ENCODE measurements around the gene RIT2. TPM values are rescaled to one million over a fixed set of nuclear protein-coding genes. Genes with fewer than 3 reads are reported as not detected.

Gene RIT2
- polyA plus RNA-seq, 2 of the 4 experiments (the other 2 are of a cell fraction): not detected

DNA sequence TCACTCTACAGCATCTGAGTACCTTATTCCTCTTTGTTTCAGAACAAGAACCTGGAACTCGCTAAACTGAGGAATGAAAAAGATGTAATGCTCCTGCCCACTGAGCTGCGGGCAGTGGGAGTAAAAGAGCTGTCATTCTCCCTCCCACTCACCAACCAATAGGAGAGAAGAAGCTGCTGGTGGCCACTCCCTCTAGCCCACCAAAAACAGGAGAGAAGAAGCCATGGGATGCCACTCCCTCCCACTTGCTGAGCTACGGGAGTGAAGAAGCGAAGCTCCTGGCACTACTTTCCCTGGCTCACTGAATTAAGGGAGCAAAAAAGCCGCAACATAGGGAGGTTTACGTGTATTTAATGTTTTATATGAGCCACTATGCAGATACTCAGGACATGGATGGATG, 53.7 kb downstream of the RIT2 start:
- H3K4me3 ChIP-seq: no peak overlapping the region
- H3K4me1 ChIP-seq: no peaks in the 10 kb centered on the region
- ATAC-seq: no peak
- no peaks in the 10 kb centered on the region for H3K9me3 ChIP-seq
- CTCF ChIA-PET: no interaction called here
- WGBS (ENCODE audit: missing lambda C conversion rate): 0% methylated on average over 6 of the region's 6 CpGs
- POLR2A ChIA-PET: no interaction called here
- TF ChIP-seq, protein P1, sequence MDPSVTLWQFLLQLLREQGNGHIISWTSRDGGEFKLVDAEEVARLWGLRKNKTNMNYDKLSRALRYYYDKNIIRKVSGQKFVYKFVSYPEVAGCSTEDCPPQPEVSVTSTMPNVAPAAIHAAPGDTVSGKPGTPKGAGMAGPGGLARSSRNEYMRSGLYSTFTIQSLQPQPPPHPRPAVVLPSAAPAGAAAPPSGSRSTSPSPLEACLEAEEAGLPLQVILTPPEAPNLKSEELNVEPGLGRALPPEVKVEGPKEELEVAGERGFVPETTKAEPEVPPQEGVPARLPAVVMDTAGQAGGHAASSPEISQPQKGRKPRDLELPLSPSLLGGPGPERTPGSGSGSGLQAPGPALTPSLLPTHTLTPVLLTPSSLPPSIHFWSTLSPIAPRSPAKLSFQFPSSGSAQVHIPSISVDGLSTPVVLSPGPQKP (IDR thresholded peaks at IDR 0.05; ENCODE audit: low read depth, low read length): no peak
- TF ChIP-seq JUN (IDR thresholded peaks at IDR 0.05) (no peak), RFX5 (IDR thresholded peaks at IDR 0.05) (no peak), FOSL2 (IDR thresholded peaks at IDR 0.05) (no peak), FOSL2 (CRISPR knock-in tag; IDR thresholded peaks at IDR 0.05) (no peak), MYC (IDR thresholded peaks at IDR 0.05; ENCODE audit: borderline replicate concordance, low read length) (no peak), RAD21 (conservative IDR thresholded peaks at IDR 0.05 in 1 of 2, IDR thresholded peaks at IDR 0.05 in 1 of 2) (no peak), EHMT2 (IDR thresholded peaks at IDR 0.05; ENCODE audit: low read depth) (no peak), CEBPB (IDR thresholded peaks at IDR 0.05) (no peak), MAZ (IDR thresholded peaks at IDR 0.05; ENCODE audit: borderline replicate concordance, low read depth, low read length) (no peak), TFCP2L1 (CRISPR knock-in tag; IDR thresholded peaks at IDR 0.05) (no peak), KDM5A (IDR thresholded peaks at IDR 0.05) (no peak), RARB (CRISPR knock-in tag; IDR thresholded peaks at IDR 0.05) (no peak), ESRRA (IDR thresholded peaks at IDR 0.05; ENCODE audit: borderline replicate concordance, low read length) (no peak), SMC3 (IDR thresholded peaks at IDR 0.05) (no peak), HOXB13 (CRISPR knock-in tag; IDR thresholded peaks at IDR 0.05; ENCODE audit: low read depth) (no peak), BHLHE40 (IDR thresholded peaks at IDR 0.05; ENCODE audit: low read depth, low read length) (no peak)
- TF ChIP-seq, protein P2, sequence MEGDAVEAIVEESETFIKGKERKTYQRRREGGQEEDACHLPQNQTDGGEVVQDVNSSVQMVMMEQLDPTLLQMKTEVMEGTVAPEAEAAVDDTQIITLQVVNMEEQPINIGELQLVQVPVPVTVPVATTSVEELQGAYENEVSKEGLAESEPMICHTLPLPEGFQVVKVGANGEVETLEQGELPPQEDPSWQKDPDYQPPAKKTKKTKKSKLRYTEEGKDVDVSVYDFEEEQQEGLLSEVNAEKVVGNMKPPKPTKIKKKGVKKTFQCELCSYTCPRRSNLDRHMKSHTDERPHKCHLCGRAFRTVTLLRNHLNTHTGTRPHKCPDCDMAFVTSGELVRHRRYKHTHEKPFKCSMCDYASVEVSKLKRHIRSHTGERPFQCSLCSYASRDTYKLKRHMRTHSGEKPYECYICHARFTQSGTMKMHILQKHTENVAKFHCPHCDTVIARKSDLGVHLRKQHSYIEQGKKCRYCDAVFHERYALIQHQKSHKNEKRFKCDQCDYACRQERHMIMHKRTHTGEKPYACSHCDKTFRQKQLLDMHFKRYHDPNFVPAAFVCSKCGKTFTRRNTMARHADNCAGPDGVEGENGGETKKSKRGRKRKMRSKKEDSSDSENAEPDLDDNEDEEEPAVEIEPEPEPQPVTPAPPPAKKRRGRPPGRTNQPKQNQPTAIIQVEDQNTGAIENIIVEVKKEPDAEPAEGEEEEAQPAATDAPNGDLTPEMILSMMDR (IDR thresholded peaks at IDR 0.05): no peak
- TF ChIP-seq, protein P3, sequence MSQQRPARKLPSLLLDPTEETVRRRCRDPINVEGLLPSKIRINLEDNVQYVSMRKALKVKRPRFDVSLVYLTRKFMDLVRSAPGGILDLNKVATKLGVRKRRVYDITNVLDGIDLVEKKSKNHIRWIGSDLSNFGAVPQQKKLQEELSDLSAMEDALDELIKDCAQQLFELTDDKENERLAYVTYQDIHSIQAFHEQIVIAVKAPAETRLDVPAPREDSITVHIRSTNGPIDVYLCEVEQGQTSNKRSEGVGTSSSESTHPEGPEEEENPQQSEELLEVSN (IDR thresholded peaks at IDR 0.05; ENCODE audit: borderline replicate concordance, low read depth): no peak
- no peak overlapping the region for H3K27ac ChIP-seq
- no peak for DNase-seq (ENCODE audit: low read depth in 1 of 2, low spot score in 1 of 2)
- FAIRE-seq: no peak
- no peak overlapping the region for H3K4me2 ChIP-seq

DNA sequence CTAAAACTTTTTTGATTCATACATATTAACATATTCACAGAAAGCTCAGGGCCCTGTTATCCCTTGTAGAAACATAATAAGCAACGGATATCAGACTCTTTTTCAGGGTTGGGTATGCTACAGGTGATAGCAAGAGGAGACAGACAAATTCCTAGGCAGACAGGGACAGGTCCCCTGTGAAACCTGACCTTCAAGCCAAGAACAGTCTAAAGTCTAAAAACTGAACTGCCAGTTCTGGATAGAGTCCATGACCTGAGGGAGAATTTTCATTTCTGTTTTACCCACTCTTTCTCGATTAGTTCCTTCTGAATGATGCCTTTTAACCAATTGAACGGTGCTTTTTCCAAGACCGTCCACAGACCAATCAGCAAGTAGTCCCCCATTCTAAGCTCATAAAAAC, 54.2 kb downstream of the RIT2 start:
- no peaks in the 10 kb centered on the region for H3K4me1 ChIP-seq
- WGBS (ENCODE audit: missing lambda C conversion rate): 1% methylated on average over 4 of the region's 4 CpGs
- ChIA-PET CTCF (no interaction called here), POLR2A (no interaction called here)
- no peak overlapping the region for H3K4me3 ChIP-seq
- no peak overlapping the region for H3K4me2 ChIP-seq
- no peak for DNase-seq (ENCODE audit: low read depth in 1 of 2, low spot score in 1 of 2)
- H3K27ac ChIP-seq: no peak overlapping the region
- no peak for FAIRE-seq
- no peak for ATAC-seq
- TF ChIP-seq ZFP36 (IDR thresholded peaks at IDR 0.05; ENCODE audit: borderline replicate concordance, partially characterized antibody) (no peak), MYC (IDR thresholded peaks at IDR 0.05; ENCODE audit: borderline replicate concordance, low read length) (no peak), RAD21 (conservative IDR thresholded peaks at IDR 0.05 in 1 of 2, IDR thresholded peaks at IDR 0.05 in 1 of 2) (no peak), NR3C1 (IDR thresholded peaks at IDR 0.05) (no peak), JUN (IDR thresholded peaks at IDR 0.05) (no peak), RCOR1 (IDR thresholded peaks at IDR 0.05; ENCODE audit: low read depth, low read length) (no peak), EP300 (IDR thresholded peaks at IDR 0.05) (no peak), SREBF2 (IDR thresholded peaks at IDR 0.05) (no peak)
- no peaks in the 10 kb centered on the region for H3K9me3 ChIP-seq
